ENCODE results near the gene PHACTR1. TPM values are rescaled to one million over a fixed set of nuclear protein-coding genes. Genes with fewer than 3 reads are reported as not detected.
A peak's percentile ranks its signal among the peaks of the same experiment; 100 is the strongest.

Gene PHACTR1
- total and polyA plus RNA-seq, 12 donors = 6.3 to 150 (median 79.9) TPM

GRCh38 chr6:13135152-13135551, 418.6 kb downstream of the PHACTR1 start:
- peak in 1 of 8 donors; percentile 27 for ATAC-seq
- Histone ChIP-seq H3K27ac (no peak overlapping the region), H3K4me1 (peaks cover 0 to 16% (median 9%) of the 10 kb centered on the region in 9 donors), H3K36me3 (no peaks in the 10 kb centered on the region), H3K4me3 (no peak overlapping the region), H3K9me3 (no peaks in the 10 kb centered on the region), H3K27me3 (no peaks in the 10 kb centered on the region)
- intact Hi-C loops (cut with DNase I) = no loop called here
- TF ChIP-seq CTCF (IDR thresholded peaks at IDR 0.05) = no peak
- DNase-seq = no peak
- WGBS, 2 donors = 73 to 82% methylated on average over 10 of the region's 10 CpGs

- intact Hi-C loops (cut with DNase I) = no loop called here
- TF ChIP-seq CTCF (IDR thresholded peaks at IDR 0.05) = no peak
- DNase-seq (no peak), ATAC-seq (no peak)
- Histone ChIP-seq H3K27me3 (no peaks in the 10 kb centered on the region), H3K9me3 (no peaks in the 10 kb centered on the region), H3K4me3 (no peak overlapping the region), H3K4me1 (peaks cover 0 to 11% (median 7%) of the 10 kb centered on the region in 9 donors), H3K36me3 (no peaks in the 10 kb centered on the region), H3K27ac (no peak overlapping the region)
- WGBS, 2 donors = 92 to 93% methylated on average over 2 of the region's 2 CpGs
Observed at GRCh38 chr6:13139119-13139518, 422.6 kb downstream of the PHACTR1 start.

- Histone ChIP-seq H3K27me3 (no peaks in the 10 kb centered on the region), H3K4me1 (peaks cover 0 to 17% (median 11%) of the 10 kb centered on the region in 9 donors), H3K9me3 (no peaks in the 10 kb centered on the region)
Observed at GRCh38 chr6:13140980-13141379, 424.4 kb downstream of the PHACTR1 start.

GRCh38 chr6:13141387-13141786, 424.8 kb downstream of the PHACTR1 start:
- no peak for TF ChIP-seq CTCF (IDR thresholded peaks at IDR 0.05)
- Histone ChIP-seq H3K4me3 (no peak overlapping the region), H3K9me3 (no peaks in the 10 kb centered on the region), H3K36me3 (no peaks in the 10 kb centered on the region), H3K4me1 (peaks cover 0 to 18% (median 13%) of the 10 kb centered on the region in 9 donors), H3K27ac (no peak overlapping the region), H3K27me3 (no peaks in the 10 kb centered on the region)
- intact Hi-C loops (cut with DNase I) = no loop called here
- WGBS, 2 donors = 76% methylated on average over 7 of the region's 7 CpGs
- DNase-seq (no peak), ATAC-seq (no peak)

More at GRCh38 chr6:13140980-13141379, 424.4 kb downstream of the PHACTR1 start:
- Histone ChIP-seq H3K27ac (no peak overlapping the region), H3K4me3 (no peak overlapping the region), H3K36me3 (no peaks in the 10 kb centered on the region)
- 88 to 95% methylated on average over 1 of the region's 1 CpG for WGBS, 2 donors
- intact Hi-C loops (cut with DNase I) = no loop called here
- DNase-seq = no peak
- TF ChIP-seq CTCF (IDR thresholded peaks at IDR 0.05) = no peak
- no peak for ATAC-seq
